H9 (cell line): Measurements from ENCODE around the gene PCDHA1. TPM values are rescaled to one million over a fixed set of nuclear protein-coding genes. Genes with fewer than 3 reads are reported as not detected.
A peak's percentile ranks its signal among the peaks of the same experiment; 100 is the strongest.

Source experiments
- DNase-seq: peaks from one replicate; pipeline ENCODE4 v3.0.0-alpha.2; 2017
- H2AFZ ChIP-seq: one replicate; pipeline ENCODE4 v1.6.1; 2013; ENCODE audit warnings: mild to moderate bottlenecking, low read length, control low read depth, moderate library complexity
- H2AK5ac ChIP-seq: 2 replicates; pipeline ENCODE4 v1.6.1; 2013; ENCODE audit warnings: low read length, control low read depth, mixed read lengths; ENCODE audit not compliant: insufficient read length
- H2BK120ac ChIP-seq: one replicate; pipeline ENCODE4 v1.6.1; 2013; ENCODE audit warnings: low read depth, mild to moderate bottlenecking, low read length, control low read depth, inconsistent platforms; ENCODE audit not compliant: poor library complexity, severe bottlenecking
- H2BK12ac ChIP-seq: 2 replicates; pipeline ENCODE4 v1.6.1; 2013; ENCODE audit warnings: low read length, control low read depth, mixed read lengths, low read depth; ENCODE audit not compliant: insufficient read length
- H2BK15ac ChIP-seq: 2 replicates; pipeline ENCODE4 v1.6.1; 2013; ENCODE audit warnings: low read depth, low read length, control low read depth
- H2BK20ac ChIP-seq: one replicate; pipeline ENCODE4 v1.6.1; 2013; ENCODE audit warnings: low read depth, mild to moderate bottlenecking, low read length, control low read depth, inconsistent platforms; ENCODE audit not compliant: poor library complexity, severe bottlenecking
- H2BK5ac ChIP-seq: 2 replicates; pipeline ENCODE4 v1.6.1; 2013; ENCODE audit warnings: low read length, control low read depth, mixed read lengths; ENCODE audit not compliant: insufficient read length
- H3K14ac ChIP-seq: 2 replicates; pipeline ENCODE4 v1.6.1; 2013; ENCODE audit warnings: low read length, control low read depth; ENCODE audit not compliant: insufficient read depth
- H3K18ac ChIP-seq: 2 replicates; pipeline ENCODE4 v1.6.1; 2013; ENCODE audit warnings: low read depth, mild to moderate bottlenecking, mixed read lengths, low read length, control low read depth; ENCODE audit not compliant: insufficient read length
- H3K23ac ChIP-seq: 2 replicates; pipeline ENCODE4 v1.6.1; 2013; ENCODE audit warnings: low read length, control low read depth, mixed read lengths, low read depth; ENCODE audit not compliant: insufficient read length
- H3K23me2 ChIP-seq: 2 replicates; pipeline ENCODE4 v1.6.1; 2013; ENCODE audit warnings: low read depth, mild to moderate bottlenecking, mixed read lengths, low read length, control low read depth; ENCODE audit not compliant: insufficient read length, poor library complexity, severe bottlenecking
- H3K27ac ChIP-seq: 2 replicates; pipeline ENCODE4 v1.5.1; 2013; ENCODE audit warnings: low read length, control low read depth, mixed read lengths, low read depth; ENCODE audit not compliant: insufficient read length
- H3K27me3 ChIP-seq: 2 replicates; pipeline ENCODE4 v1.6.1; 2013; ENCODE audit warnings: low read length, control low read depth, inconsistent platforms; ENCODE audit not compliant: insufficient read depth
- H3K4ac ChIP-seq: 2 replicates; pipeline ENCODE4 v1.6.1; 2013; ENCODE audit warnings: low read depth, mild to moderate bottlenecking, control low read depth, inconsistent platforms, low read length, moderate library complexity
- H3K4me1 ChIP-seq: 2 replicates; pipeline ENCODE4 v1.6.1; 2013; ENCODE audit warnings: low read length, control low read depth, inconsistent platforms; ENCODE audit not compliant: insufficient read depth
- H3K4me2 ChIP-seq: 2 replicates; pipeline ENCODE4 v1.6.1; 2013; ENCODE audit warnings: low read length, control low read depth, mixed read lengths; ENCODE audit not compliant: insufficient read length, insufficient read depth
- H3K56ac ChIP-seq: 2 replicates; pipeline ENCODE4 v1.6.1; 2013; ENCODE audit warnings: low read depth, mild to moderate bottlenecking, mixed read lengths, low read length, control low read depth; ENCODE audit not compliant: insufficient read length
- H3K79me1 ChIP-seq: 2 replicates; pipeline ENCODE4 v1.6.1; 2013; ENCODE audit warnings: low read depth, mild to moderate bottlenecking, moderate library complexity, low read length, control low read depth, inconsistent platforms; ENCODE audit not compliant: insufficient read depth, poor library complexity, severe bottlenecking
- H3K79me2 ChIP-seq: 2 replicates; pipeline ENCODE4 v1.6.1; 2013; ENCODE audit warnings: low read length, control low read depth, inconsistent platforms; ENCODE audit not compliant: insufficient read depth
- H3K9ac ChIP-seq: 2 replicates; pipeline ENCODE4 v1.6.1; 2013; ENCODE audit warnings: low read length, control low read depth, mixed read lengths; ENCODE audit not compliant: insufficient read length; ENCODE audit errors: extremely low read depth
- H3K9me3 ChIP-seq: one replicate; pipeline ENCODE4 v1.6.1; 2013; ENCODE audit warnings: low read depth, low read length, inconsistent platforms; ENCODE audit not compliant: control insufficient read depth
- H3T11ph ChIP-seq: one replicate; pipeline ENCODE4 v1.6.1; 2013; ENCODE audit warnings: mild to moderate bottlenecking, low read length, control low read depth, inconsistent platforms
- H4K20me1 ChIP-seq: one replicate; pipeline ENCODE4 v1.6.1; 2013; ENCODE audit not compliant: control insufficient read depth, insufficient read length, insufficient read depth
- H4K5ac ChIP-seq: 2 replicates; pipeline ENCODE4 v1.6.1; 2013; ENCODE audit warnings: low read depth, mild to moderate bottlenecking, mixed read lengths, low read length, control low read depth; ENCODE audit not compliant: insufficient read length
- H4K8ac ChIP-seq: replicated peaks from 2 replicates; pipeline ENCODE4 v1.6.1; 2013; ENCODE audit warnings: low read length, control low read depth, mixed read lengths, low read depth; ENCODE audit not compliant: insufficient read length
- H4K91ac ChIP-seq: 2 replicates; pipeline ENCODE4 v1.6.1; 2013; ENCODE audit warnings: low read depth, mild to moderate bottlenecking, moderate library complexity, mixed read lengths, low read length, control low read depth; ENCODE audit not compliant: insufficient read length
- H3K27ac Mint-ChIP-seq, 3 experiments: 2 replicates in 2 of 3; 3 replicates in 1 of 3; pipeline ENCODE4 v1.8.0; 2020 to 2021; ENCODE audit warnings: mixed read lengths in 3 of 3, mild to moderate bottlenecking in 1 of 3, moderate library complexity in 1 of 3
- H3K27me3 Mint-ChIP-seq: 2 replicates; pipeline ENCODE4 v1.8.0; 2021; ENCODE audit warnings: low read depth, mild to moderate bottlenecking, moderate library complexity, mixed read lengths
- H3K36me3 Mint-ChIP-seq, 3 experiments: 2 replicates in 2 of 3; 3 replicates in 1 of 3; pipeline ENCODE4 v1.8.0; 2020 to 2021; ENCODE audit warnings: low read depth in 3 of 3, mixed read lengths in 3 of 3; ENCODE audit not compliant: insufficient read depth in 1 of 3
- H3K4me1 Mint-ChIP-seq, 2 experiments: 2 replicates each; pipeline ENCODE4 v1.8.0; 2020; ENCODE audit warnings: mixed read lengths in 2 of 2
- H3K4me3 Mint-ChIP-seq, 2 experiments: 2 replicates in 1 of 2; 3 replicates in 1 of 2; pipeline ENCODE4 v1.8.0; 2020 to 2021; ENCODE audit warnings: mild to moderate bottlenecking in 2 of 2, mixed read lengths in 2 of 2, moderate library complexity in 1 of 2
- H3K9me3 Mint-ChIP-seq, 2 experiments: 2 replicates in 1 of 2; 3 replicates in 1 of 2; pipeline ENCODE4 v1.8.0; 2020; ENCODE audit warnings: mild to moderate bottlenecking in 2 of 2, mixed read lengths in 2 of 2, moderate library complexity in 1 of 2
- CTCF ChIP-seq: fragments of 200-600 bp; sonication (generic); conservative IDR thresholded peaks from 3 replicates; pipeline ENCODE4 v1.8.0; 2021; ENCODE audit warnings: antibody characterized with exemption, mild to moderate bottlenecking
- WGBS: extraction: QIAGEN DNeasy Blood & Tissue Kit; methylation state at CpG from one replicate; pipeline ENCODE4 v1.1.7; 2013; ENCODE audit warnings: missing lambda C conversion rate, low lambda C conversion rate, mixed read lengths; ENCODE audit not compliant: insufficient read length; ENCODE audit errors: extremely low coverage; 5-methylcytosine and 5-hydroxymethylcytosine counted together
- total RNA-seq: library from RNA; stranded (reverse); gene quantifications from 2 replicates; pipeline ENCODE4 v1.2.1, GENCODE V29; 2021

PCDHA1 gene
- total RNA-seq, 1 experiment from 2014 or later = 0.61 TPM

DNA sequence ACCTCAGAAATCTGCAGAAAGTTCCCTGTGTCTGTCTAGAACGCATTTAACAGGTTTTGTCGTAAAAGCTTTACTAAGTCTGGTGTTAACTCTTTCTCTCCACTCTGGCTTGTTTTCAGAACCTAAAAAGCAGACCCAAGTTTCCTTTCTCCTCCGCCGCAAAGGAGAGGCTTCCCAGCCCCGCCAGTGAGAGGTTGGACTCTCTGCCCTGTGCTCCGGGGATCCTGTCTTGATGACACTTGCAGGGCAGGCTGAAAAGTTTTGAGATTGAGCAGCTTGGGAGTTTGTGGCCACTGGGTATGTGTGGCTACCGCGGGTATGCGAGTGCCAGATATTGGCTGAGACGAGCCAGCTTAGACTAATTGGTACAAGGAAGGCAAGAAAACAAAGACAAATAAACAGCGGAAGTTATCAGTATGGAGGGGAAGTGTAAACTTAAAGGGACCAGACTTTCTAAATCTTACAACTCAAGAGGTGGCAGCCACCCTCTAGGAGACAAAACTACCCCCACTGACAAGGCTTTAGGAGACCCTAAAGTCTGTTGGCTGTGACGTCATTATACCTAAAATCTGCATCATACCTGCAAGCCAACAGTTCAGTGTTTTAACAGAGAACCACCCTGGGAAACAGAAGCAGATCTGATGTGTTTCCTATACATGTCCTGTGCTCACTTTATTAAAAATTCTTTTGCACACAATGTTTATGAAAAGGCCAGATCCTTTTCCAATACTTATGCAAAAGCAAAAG is 224.3 kb downstream of the PCDHA1 start:
- H3K36me3 Mint-ChIP-seq = peaks cover 6 to 31% (median 7%) of the 10 kb centered on the region in 3 experiments
- no peak overlapping the region for H4K8ac ChIP-seq
- H2BK120ac ChIP-seq = no peak overlapping the region
- no peak overlapping the region for H2AFZ ChIP-seq
- H3K4ac ChIP-seq = no peak overlapping the region
- H3K27me3 ChIP-seq = no peaks in the 10 kb centered on the region
- H2BK5ac ChIP-seq = no peak overlapping the region
- H3K79me1 ChIP-seq = no peaks in the 10 kb centered on the region
- WGBS = no CpG with 5 or more reads among the region's 12 CpGs
- no peak for DNase-seq
- no peak overlapping the region for H3K4me2 ChIP-seq
- no peak overlapping the region for H3K27ac ChIP-seq
- no peaks in the 10 kb centered on the region for H3K9me3 Mint-ChIP-seq
- no peaks in the 10 kb centered on the region for H3K79me2 ChIP-seq
- no peak overlapping the region for H3K18ac ChIP-seq
- no peak overlapping the region for H3K23ac ChIP-seq
- H3K4me1 Mint-ChIP-seq = peaks cover 12 to 18% of the 10 kb centered on the region in 2 experiments
- no peaks in the 10 kb centered on the region for H3K9me3 ChIP-seq
- no peak for TF ChIP-seq CTCF
- H2AK5ac ChIP-seq = no peak overlapping the region
- H3K56ac ChIP-seq = no peak overlapping the region
- no peak overlapping the region for H2BK15ac ChIP-seq
- H3K27ac Mint-ChIP-seq = peak overlapping the region in 2 of 3 experiments; percentile 21 to 49; a peak in 5 of 7 replicates
- H3K14ac ChIP-seq = no peak overlapping the region
- H2BK20ac ChIP-seq = no peak overlapping the region
- no peak overlapping the region for H3K4me3 Mint-ChIP-seq
- no peaks in the 10 kb centered on the region for H3K23me2 ChIP-seq
- H4K5ac ChIP-seq = no peak overlapping the region
- no peak overlapping the region for H3T11ph ChIP-seq
- H2BK12ac ChIP-seq = no peak overlapping the region
- no peaks in the 10 kb centered on the region for H3K27me3 Mint-ChIP-seq
- H4K91ac ChIP-seq = no peak overlapping the region
- H4K20me1 ChIP-seq = no peaks in the 10 kb centered on the region
- 0 out of 2 replicates have a peak, but pooled peaks cover 2% of the 10 kb centered on the region for H3K4me1 ChIP-seq
- H3K9ac ChIP-seq = no peak overlapping the region
